Measurements from ENCODE around the gene HMCN1.

The HMCN1 gene

GRCh38 chr1:185733818-185734735, at the start of gene HMCN1:
HMCN1 (plus strand) TSS chr1:185734391; CDS start chr1:185734780, 389 bp downstream.
- peak; percentile 52 for DNase-seq

- no peak for DNase-seq
Observed at GRCh38 chr1:185686821-185687778, 47.1 kb upstream of the HMCN1 start.

- DNase-seq, result no peak
Observed at GRCh38 chr1:185690527-185690926, 43.7 kb upstream of the HMCN1 start.

GRCh38 chr1:185693654-185694053, 40.5 kb upstream of the HMCN1 start:
- DNase-seq, result no peak

GRCh38 chr1:185694081-185694480, 40.1 kb upstream of the HMCN1 start:
- DNase-seq, result no peak

GRCh38 chr1:185695299-185695698, 38.9 kb upstream of the HMCN1 start:
- DNase-seq, result no peak

GRCh38 chr1:185696422-185697150, 37.6 kb upstream of the HMCN1 start:
- DNase-seq, result no peak

- no peak for DNase-seq
Observed at GRCh38 chr1:185699874-185700273, 34.3 kb upstream of the HMCN1 start.

- no peak for DNase-seq
Observed at GRCh38 chr1:185701650-185702049, 32.5 kb upstream of the HMCN1 start.

GRCh38 chr1:185704181-185704580, 30.0 kb upstream of the HMCN1 start:
- no peak for DNase-seq

GRCh38 chr1:185716095-185716494, 18.1 kb upstream of the HMCN1 start:
- DNase-seq, result no peak

- peak; percentile 61 for DNase-seq
Observed at GRCh38 chr1:185719021-185719420, 15.2 kb upstream of the HMCN1 start.

GRCh38 chr1:185720633-185721272, 13.4 kb upstream of the HMCN1 start:
- no peak for DNase-seq

GRCh38 chr1:185721553-185721952, 12.6 kb upstream of the HMCN1 start:
- no peak for DNase-seq

- DNase-seq, result no peak
Observed at GRCh38 chr1:185722098-185722497, 12.1 kb upstream of the HMCN1 start.

- DNase-seq, result no peak
Observed at GRCh38 chr1:185727726-185728125, 6.5 kb upstream of the HMCN1 start.

GRCh38 chr1:185731446-185731845, 2.7 kb upstream of the HMCN1 start:
- DNase-seq, result no peak

- DNase-seq, result no peak
Observed at GRCh38 chr1:185732951-185733350, 1.2 kb upstream of the HMCN1 start.

GRCh38 chr1:185734929-185735700, 924 bp downstream of the HMCN1 start:
- no peak for DNase-seq

GRCh38 chr1:185735701-185736064, 1.5 kb downstream of the HMCN1 start:
- no peak for DNase-seq

GRCh38 chr1:185739967-185740366, 5.8 kb downstream of the HMCN1 start:
- DNase-seq, result no peak

GRCh38 chr1:185741551-185741950, 7.4 kb downstream of the HMCN1 start:
- DNase-seq, result no peak
